ENCODE results near the gene CEP63.

The CEP63 gene

GRCh38 chr3:134605556-134605955 lies 119.7 kb downstream of the CEP63 start:
- no peak overlapping the region for H3K4me3 ChIP-seq (ENCODE audit: low read length)
- no peak for DNase-seq (ENCODE audit: low read depth)
- no peak for TF ChIP-seq CTCF (conservative IDR thresholded peaks at IDR 0.05; ENCODE audit: low read length)

GRCh38 chr3:134606033-134607025 lies 120.5 kb downstream of the CEP63 start:
- no peak for TF ChIP-seq CTCF (conservative IDR thresholded peaks at IDR 0.05; ENCODE audit: low read length)
- DNase-seq (ENCODE audit: low read depth), result no peak
- no peak overlapping the region for H3K4me3 ChIP-seq (ENCODE audit: low read length)

GRCh38 chr3:134607054-134608022 lies 121.5 kb downstream of the CEP63 start:
- H3K4me3 ChIP-seq (ENCODE audit: low read length), result no peak overlapping the region
- DNase-seq (ENCODE audit: low read depth), result peak; percentile 13
- TF ChIP-seq CTCF (conservative IDR thresholded peaks at IDR 0.05; ENCODE audit: low read length), result no peak

- DNase-seq (ENCODE audit: low read depth), result no peak
- TF ChIP-seq CTCF (conservative IDR thresholded peaks at IDR 0.05; ENCODE audit: low read length), result no peak
- no peak overlapping the region for H3K4me3 ChIP-seq (ENCODE audit: low read length)
These were observed 122.3 kb downstream of the CEP63 start for GRCh38 chr3:134608023-134608770.

- H3K4me3 ChIP-seq (ENCODE audit: low read length), result no peak overlapping the region
- no peak for DNase-seq (ENCODE audit: low read depth)
- no peak for TF ChIP-seq CTCF (conservative IDR thresholded peaks at IDR 0.05; ENCODE audit: low read length)
These were observed 123.0 kb downstream of the CEP63 start for GRCh38 chr3:134608771-134609435.

GRCh38 chr3:134609821-134610431 lies 124.1 kb downstream of the CEP63 start:
- no peak overlapping the region for H3K4me3 ChIP-seq (ENCODE audit: low read length)
- no peak for DNase-seq (ENCODE audit: low read depth)
- no peak for TF ChIP-seq CTCF (conservative IDR thresholded peaks at IDR 0.05; ENCODE audit: low read length)
